T47D (cell line): ENCODE data around the gene BTNL3.

Experiments used
- DNase-seq, 2 experiments: peaks; one replicate each; pipeline versions ENCODE4 v3.0.0 to v3.0.0-alpha.2; 2011 to 2012; ENCODE audit warnings: low read depth in 1 of 2, low spot score in 1 of 2
- JUND ChIP-seq: IDR thresholded peaks from 2 replicates; pipeline ENCODE4 v1.6.1; 2012; ENCODE audit warnings: low read depth
- in situ Hi-C: cut with HindIII; loops from 2 replicates; pipeline ENCODE4 v1.10.0; 2016; ENCODE audit warnings: low sequenced_read_pairs, low pct_unique_long_range_greater_than_20kb

The BTNL3 gene

DNA sequence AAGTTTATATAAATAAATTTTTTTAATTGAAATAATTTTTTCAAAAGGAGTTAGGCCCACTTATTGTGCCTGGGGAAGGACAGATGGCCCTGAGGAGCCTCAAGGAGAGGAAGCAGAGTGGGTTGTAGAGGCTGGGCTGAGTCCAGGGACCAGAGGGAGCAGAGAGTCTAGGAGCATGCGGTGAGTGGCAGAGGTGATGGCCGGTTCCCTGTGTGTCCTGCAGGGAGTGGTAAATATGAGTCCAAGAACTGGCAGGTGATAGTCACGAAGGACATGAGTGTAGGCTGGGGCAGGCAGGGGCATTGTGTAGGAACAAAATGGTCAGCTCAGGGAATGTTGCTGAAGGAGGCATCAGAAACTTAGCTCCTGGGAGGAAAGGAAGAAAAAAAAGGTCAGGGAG is 43.1 kb downstream of the BTNL3 start:
- in situ Hi-C loops = no loop called here
- DNase-seq = no peak
- no peak for TF ChIP-seq JUND

DNA sequence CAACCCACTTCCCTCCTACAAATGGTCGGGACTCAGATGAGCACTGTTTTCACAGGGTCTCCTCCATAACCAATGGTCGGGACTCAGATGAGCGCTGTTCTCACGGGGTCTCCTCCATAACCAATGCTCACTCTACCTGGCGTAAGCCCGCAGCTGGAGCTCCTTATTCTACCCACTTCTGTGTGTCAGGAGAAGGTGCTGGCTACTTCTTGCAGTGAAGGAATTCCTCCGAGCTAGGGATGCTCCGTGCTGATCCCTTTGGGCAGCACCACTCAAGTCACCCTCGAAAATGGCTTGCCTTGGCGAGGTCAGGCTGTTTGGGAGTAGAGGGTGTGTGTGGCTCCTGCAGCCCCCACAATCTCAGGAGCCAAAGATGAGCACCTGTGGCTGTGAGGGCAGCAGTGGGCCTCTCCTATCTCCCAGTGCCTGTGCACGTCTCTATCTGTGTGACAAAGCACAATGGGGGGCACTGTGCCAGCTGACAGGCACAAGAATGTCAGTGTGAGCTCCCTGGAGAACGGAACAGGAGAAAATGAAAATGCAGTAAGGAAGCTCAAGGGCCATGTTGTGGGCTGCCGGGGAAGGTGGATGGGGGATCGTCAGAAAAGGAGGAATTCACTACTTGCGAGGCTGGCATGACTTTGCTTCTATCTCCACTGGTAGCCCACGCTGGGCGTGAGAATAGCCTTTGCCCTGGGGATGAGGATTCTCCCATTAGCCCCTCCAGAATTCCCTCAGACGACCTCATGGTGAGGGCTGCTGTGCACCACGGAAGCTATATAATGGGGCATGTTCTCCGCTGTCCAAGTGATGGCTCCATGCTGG is 47.6 kb downstream of the BTNL3 start:
- in situ Hi-C loops = no loop called here
- TF ChIP-seq JUND = no peak
- no peak for DNase-seq

DNA sequence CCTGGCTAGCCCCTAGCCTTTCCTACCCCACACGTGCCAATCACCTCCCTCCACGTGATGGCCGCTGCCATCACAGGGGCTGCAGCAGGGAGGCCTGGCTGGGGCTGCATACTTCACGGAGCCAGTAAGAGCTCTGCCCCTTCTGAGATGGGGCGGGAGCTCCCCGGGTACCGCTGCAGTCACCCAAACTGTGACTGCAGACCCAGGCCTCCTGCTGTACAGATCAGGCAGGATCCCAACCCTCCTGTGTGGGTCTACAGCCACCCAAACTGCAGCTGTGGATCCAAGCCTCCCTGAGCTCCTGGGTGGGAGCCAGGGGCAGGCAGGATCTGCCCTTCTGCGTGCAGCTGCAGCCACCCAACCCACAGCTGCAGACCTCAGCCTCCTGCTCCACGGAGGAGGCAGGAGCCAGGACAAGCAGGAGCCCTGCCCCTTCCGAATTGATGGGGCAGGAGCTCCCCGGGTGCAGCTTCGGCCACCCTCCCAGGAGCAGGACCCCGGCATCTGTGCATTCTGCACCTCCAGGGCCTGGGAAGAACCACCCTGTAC is 48.2 kb downstream of the BTNL3 start:
- in situ Hi-C loops = no loop called here

DNA sequence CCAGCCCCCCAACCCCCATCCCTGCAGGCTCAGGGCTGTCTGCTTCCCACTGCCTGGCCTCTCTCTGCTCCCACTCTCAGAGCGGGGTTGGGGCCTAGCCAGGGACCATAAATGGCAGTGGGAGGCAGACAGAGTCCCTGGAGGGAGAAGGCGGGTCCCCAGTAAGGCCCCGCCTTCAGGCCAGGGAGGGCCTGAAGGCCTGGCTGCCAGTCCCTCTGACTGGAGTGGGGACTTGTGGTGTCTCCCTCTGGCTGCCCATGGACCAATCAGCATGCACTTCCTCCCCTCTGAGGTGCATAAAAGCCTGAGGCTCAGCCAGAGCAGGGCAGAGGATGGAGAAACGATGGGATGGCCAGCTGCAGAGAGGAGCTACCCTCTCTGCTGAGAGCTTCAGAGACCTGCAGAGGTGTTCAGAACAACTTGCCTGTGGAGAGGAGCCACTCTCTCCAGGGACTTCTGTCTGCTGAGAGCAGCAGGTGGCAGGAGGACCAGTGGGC is 48.8 kb downstream of the BTNL3 start:
- peak in 1 of 2 experiments; percentile 23 for DNase-seq
- in situ Hi-C loops = no loop called here
- no peak for TF ChIP-seq JUND

More for the DNA sequence above, 48.2 kb downstream of the BTNL3 start:
- DNase-seq = no peak
- no peak for TF ChIP-seq JUND

DNA sequence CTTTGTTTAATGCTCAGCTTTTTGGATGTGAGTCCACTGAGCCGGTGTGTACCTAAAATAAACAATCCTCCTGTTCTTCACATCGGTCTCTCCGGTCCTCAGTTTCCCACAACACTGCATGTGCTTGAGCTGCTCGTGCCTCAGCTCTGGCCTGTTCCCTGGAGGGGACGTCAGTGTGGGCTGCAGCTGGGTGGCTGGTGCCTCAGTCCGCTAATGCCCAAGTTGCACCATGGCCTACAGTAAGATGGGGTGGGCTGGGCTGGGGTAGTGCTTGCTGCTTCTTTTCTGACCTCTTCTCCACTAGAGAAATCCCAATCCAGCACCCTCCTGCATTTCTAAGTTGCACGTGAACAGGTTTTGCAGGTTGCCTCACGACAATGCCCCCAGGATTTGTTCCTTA is 50.8 kb downstream of the BTNL3 start:
- in situ Hi-C loops = no loop called here
- DNase-seq = no peak
- TF ChIP-seq JUND = no peak

DNA sequence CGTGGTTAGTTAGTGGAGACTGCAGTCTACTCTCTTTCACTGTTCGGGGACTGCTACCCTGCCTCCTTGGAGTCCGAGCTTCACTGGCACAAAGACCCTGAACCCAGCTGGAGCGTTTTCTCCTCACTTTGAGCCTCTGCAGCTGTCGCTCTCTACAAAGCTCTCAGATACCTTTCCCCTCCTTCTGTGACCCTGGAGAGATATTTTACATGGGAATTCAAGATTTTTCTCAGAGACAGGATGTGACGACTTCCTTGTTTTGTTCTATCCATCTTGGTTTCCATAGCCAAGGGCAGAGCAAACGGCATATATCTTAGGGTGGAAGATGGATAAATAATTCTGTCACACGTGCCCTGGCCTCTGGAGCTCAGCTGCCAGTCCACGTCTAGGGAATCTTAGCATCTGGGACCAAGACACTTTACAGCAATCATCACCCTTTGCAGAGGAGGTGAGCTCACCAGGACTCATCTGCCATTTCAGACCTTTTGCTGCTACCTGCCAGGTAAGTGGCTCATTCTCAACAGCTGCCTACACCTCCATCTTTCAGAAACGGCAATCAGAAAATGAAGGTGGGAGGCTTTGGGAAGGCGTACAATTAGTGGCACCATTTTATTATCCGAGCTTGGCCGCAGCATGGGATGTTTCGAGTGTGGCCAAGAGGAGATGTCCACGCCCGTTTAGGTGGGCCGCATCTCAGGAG is 51.4 kb downstream of the BTNL3 start, which contains the start of gene BTNL9:
BTNL9 (plus strand) TSS at position 336 of the 700 bp plus-strand sequence. CDS start 5,224 bp downstream, outside the sequence.
- no peak for DNase-seq
- in situ Hi-C loops = no loop called here
- TF ChIP-seq JUND = no peak

DNA sequence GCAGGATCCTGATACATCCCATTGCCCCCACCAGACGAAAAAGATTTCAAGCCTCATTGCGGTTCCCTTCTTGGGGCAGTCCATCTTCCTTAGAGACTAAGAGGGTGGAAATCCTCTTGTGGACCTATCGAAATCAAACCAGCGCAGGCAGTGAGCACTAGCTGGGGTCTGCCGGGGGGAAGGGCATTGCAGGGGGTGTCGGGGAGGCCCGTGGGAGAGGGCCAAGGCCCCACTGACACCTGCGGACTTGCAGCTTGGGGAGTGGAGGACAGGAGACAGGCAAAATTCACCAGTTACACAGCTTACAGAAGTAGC is 51.9 kb downstream of the BTNL3 start:
- no peak for TF ChIP-seq JUND
- in situ Hi-C loops = no loop called here
- no peak for DNase-seq

DNA sequence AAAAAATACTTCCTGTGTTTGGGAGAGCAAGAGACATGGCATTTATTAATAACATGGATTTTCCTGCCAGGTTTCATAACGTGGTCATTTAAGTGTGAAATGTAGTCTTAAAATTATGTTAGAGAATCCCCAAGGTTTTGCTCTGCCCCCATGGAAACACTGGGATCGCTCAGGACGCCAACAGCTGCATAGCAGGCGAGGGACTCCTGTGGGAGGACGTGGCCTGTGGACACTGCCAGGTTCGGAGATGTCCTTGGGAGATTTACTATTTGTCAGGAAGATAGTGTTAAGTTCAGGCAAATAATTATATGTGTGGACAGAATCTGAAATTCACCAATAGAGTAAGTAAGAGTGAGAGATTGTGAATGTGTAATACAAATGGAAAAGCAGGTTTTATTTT is 52.4 kb downstream of the BTNL3 start:
- TF ChIP-seq JUND = no peak
- in situ Hi-C loops = no loop called here
- DNase-seq = no peak

DNA sequence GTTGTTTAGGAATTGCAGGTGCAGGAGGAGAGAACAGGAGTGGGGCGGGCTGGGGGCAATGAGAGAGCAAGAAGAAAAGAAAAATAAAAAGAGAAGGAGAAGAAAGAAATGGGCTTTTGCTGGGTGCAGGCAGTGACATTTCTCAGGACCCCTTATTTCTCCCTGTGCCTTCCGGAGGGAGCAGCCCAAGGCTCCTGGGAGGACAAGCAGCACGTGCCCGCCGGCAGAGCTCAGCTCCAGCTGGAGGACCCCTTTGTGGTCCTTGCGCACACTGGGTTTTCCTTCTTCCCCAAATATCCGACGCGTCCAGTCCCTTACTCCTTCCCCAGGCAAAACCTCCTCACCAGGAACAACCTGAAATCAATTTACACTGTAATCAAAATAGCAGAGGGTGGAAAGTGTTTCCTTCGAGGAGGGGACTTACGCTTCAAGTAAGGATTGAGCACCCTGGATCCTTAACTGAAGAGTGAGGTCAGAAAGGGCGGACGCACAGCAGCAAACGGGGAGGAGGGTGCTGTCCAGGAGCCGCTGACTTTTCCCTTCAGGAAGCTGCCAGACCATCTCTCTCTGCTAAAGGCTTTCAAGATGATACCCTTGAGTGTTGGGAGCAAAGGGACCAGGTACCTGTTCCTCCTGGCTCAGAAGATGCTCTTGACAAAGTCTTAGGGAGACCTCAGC is 53.5 kb downstream of the BTNL3 start:
- DNase-seq = no peak
- in situ Hi-C loops = no loop called here
- TF ChIP-seq JUND = no peak

DNA sequence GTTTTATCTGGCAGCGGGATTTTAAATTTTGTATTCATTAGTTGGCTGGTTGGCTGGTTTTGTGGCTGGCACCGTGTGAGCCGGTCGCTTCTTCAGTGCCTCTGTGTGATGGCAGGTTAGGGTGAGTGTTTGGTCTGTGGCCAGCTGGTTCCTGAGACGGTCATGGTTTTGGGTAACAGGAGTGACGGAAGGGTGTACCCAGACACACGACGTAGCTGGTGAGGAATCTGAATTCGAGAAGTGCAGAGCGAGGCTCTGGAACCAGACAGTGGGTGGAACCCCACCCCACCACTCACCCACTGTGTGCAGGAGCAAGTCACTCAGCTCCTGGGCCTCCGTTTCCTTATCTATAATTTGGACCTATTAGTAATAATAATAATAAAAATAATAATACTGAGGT is 54.1 kb downstream of the BTNL3 start:
- in situ Hi-C loops = no loop called here
- TF ChIP-seq JUND = no peak
- DNase-seq = no peak

DNA sequence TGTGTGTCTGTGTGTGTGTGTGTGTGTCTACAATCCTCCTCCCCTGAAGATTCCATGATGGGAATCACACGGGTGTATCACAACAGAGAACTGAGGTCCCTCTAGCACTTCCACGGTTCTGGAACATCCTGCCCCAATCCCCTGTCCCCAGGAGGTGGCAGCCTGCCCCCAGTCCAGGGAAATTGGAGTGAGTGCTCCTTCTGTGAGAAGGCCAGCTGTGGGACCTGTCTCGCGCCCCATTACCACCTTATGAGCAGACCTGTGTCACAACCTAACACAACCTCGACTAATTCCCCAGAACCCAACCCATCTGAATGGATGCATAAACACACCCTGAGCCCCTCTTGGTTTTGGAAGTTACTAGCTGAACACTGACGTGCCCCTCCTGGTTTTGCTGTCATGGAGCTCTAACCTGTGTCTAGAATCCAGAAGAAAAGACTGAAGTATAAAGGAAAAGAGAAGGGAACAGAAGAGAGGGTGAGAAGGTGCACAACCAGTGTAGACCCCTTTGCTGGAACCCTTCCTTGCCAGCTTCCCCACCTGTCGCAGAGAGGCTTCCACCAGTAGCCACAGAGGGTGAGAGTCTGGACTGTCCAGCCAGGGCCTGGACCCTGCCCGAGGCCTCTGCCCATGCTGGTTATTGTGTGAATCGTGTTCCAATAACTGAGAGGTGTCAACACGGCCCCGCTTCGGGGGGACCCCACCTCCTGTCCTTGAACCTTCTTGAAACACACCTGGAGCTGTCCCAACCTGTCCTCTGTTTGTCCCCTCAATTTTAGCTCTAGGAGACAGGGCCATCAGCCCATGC is 54.8 kb downstream of the BTNL3 start:
- peak in 1 of 2 experiments; percentile 64 for DNase-seq
- in situ Hi-C loops = no loop called here
- TF ChIP-seq JUND = no peak

DNA sequence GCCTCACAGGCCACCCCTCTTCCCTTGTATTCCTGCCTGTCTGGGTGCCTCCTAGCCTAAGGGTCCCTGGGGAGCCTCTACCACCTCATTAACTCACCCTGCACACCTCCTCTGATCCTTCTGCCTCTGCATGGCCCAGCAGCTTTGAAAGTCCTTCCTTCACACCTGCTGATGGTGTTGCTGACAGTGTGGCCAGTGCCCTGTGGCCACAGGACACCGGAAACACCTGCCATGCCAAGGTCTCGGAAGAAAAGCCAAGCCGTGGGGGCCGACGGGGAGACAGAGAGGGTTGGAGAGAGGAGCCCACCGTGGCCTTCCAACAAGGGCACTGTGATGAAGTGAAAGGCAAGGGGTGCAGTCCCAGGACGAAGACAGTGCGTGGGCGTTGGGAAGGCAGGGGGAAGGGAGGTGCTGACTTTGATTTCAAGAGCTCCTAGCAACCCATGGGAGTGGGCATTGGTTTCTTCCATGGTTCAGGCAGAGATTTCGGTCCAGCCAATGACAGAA is 55.5 kb downstream of the BTNL3 start:
- in situ Hi-C loops = no loop called here
- no peak for TF ChIP-seq JUND
- DNase-seq = no peak
